GM18867 (cell line): ENCODE data around the gene CASP2.

ENCODE experiments used
- ATAC-seq: cut with Tn5 transposase; IDR thresholded peaks from one replicate; pipeline ENCODE4 v1.9.1; 2021; ENCODE audit warnings: mild to moderate bottlenecking, moderate library complexity; ENCODE audit not compliant: unreplicated experiment

CASP2 gene

DNA sequence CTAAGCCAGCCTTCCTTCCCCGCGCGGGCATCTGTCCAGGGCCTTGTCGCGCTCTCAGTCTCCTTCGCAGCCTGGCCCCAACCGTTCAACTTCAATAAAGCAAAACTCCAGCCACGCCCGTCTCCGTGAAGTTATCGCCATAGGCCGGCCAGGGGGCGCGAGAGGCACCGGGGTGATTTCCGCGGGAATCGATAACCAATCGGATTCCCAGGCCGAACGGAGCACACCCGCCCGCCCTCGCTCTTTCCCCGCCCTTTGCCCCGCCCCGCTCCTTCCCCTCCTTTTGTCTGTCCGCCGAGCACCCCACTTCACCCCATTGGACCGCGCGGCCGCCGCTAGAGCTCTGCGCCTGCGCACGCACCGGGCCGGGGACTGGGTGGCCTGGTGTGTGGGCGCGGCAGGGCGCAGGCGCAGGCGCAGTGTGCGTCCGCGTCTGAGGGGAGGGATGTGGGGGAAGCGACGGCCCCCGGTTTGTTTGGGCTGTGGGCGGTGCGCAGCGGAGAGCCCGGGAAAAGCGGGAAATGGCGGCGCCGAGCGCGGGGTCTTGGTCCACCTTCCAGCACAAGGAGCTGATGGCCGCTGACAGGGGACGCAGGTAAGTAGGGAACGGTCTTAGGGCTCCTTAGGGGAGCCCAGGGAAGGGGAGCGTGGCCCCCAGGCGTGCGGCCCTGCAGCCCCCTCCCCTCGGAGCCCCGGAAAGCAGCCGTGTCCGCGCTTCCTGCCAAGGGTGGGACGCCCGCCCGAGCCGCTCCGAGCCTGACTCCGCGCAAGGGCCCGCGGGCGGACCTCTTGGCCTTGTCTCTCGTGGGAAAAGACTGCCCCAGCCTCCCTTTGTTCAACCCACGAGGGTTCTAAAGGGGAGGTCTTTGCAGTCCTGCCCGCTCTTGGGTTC, at the start of gene CASP2:
Gene CASP2 (plus strand): TSS at position 417 of the 892 bp plus-strand sequence. CDS start 105 bp downstream, at position 522.
- peak; percentile 87 for ATAC-seq

DNA sequence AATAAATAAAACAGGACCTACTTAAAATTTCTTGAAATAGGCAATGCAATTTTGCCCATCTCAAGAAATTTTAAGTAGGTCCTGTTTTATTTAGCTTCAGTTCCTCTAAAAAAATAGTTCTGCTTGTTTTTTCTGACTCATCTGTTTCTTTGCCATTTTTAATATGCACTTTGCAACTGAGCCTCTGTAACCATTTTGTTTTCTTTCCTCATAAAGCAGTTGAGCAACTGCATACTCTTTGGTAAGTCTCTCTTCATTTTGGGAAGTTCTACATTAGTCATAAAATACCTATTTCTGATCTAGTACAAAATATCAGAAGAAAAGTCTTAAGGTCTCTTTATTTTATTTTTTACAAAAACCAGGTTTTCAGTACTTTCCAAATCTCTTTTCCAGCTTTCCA, 48.3 kb upstream of the CASP2 start:
- ATAC-seq: no peak

DNA sequence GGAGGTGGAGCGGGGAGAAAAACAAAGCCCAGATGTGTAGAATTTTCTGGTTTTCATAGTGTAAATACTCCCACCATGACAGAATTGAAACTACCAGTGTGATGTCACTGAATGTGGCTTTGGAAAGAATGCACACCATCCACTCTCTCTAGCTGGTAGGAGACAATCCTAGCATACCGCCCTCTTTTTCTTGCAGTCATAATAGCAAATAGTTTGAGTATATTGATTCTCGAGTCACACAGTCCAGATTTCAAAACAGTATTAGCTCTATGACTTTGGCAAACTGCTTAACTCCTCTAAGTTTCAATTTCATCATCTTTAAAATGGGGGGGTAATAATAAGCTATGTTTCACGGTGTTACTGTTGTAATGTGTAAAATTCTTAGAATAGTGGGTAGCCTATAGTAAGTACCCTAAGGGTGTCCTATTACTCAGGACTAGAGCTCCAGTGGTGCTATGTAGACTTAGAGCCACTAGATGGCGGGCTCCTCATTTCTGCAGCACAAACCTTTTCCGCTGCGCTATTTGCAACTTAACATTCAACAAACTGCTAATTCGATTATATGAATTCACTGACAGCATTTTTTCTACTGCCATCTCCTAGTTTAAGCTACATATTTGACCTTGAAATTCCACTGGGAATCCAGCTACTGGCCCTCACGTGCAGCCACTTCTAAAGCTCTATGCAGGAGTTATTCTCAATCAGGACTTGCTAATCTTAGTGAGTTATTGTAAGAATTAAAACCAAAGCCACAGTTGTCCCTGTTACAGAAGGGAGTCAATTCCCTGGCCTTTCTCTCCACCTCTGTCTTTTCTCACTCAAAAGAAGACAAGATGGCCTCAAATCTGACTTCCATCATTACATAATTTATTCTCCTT, 47.6 kb upstream of the CASP2 start:
- ATAC-seq: peak; percentile 94

DNA sequence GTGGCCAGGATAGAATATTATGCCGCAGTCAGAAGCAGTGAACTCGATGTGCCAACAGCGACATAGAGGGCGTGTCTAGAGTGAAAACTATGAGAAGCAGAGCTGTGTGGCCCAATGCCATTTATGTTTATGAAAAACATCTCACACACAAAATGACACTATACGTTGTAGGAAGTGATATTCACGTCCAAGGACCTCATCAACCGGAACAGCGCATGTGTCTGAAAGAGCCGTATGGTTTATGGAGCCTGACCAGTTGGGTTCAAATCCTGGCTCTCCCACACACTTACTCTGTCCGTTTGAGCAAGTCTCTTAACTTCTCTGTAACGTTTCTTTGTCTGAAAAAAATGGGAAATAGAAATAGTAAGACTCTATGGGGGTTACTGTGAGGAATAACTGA, 45.8 kb upstream of the CASP2 start:
- no peak for ATAC-seq

DNA sequence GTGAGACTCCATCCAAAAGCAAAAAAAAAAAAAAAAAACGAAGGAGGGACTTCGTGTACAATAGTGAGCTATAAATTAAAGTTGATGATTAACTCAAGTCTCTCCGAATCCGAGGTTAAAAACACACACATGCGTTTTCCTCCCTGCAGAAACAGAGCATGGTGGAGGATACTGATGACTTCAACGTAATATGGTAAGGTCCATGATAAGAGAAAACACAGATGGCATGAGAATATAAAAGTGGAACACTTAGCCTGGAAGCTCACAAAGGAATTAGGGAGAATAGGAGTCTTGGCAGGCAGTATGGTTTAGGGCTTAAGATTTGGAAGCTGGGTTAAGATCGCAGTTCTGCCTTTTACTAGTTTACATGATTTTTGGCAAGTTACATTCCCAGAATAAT, 45.0 kb upstream of the CASP2 start:
- ATAC-seq: no peak

DNA sequence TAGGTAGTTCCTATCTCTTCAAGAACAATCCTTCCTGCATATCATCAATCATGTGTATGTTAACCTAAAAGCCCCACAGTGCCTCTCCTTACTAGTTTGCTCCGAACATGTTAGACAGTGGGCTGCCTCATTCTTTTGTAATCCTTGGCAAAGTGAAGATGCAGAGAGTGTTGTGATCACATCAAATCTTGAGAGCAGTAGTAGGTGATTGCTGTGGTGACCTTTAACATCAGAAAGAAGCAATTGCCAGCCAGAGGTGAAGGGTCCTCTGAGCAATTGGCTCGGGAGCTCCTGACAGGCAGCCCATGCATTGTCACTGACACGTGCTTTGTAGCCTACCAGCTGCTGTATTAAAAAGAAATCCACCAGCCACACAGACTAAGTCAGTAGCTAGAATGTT, 44.5 kb upstream of the CASP2 start:
- ATAC-seq: no peak

DNA sequence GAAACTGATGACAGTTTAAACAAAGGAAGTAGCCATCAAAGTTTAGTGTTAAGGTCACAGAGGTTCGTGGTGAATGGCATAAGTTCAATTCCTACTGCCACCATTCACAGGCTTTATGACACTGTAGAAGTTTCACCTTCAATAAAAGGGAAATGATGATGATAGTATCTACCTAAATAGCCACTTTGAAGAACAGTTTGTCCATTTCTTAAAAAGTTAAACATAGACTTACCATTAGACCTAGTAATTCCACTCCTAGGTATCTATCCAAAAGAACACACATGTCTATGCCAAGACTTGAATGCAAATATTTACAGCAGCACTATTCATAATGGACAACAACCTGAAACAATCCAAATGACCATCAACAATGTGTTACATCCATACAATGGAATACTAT, 43.8 kb upstream of the CASP2 start:
- ATAC-seq: no peak

DNA sequence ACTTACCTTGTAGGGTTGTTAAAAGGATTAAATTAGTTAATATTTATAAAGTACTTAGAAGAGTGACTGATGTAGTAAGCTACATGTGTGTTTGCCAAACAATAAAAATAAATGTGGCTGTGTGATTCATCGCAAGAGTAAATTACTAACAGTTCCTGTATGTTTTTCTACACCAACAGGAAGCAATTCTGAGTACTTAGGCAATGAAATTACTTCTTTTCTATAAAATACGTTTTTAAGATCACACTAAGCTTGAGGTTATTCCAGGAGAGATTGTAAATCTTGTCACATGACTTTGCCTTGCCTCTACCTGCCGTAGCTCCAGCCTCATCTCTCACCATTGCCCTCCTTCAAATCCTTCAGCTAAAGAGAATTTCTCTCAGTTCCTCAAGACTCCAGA, 43.0 kb upstream of the CASP2 start:
- no peak for ATAC-seq

DNA sequence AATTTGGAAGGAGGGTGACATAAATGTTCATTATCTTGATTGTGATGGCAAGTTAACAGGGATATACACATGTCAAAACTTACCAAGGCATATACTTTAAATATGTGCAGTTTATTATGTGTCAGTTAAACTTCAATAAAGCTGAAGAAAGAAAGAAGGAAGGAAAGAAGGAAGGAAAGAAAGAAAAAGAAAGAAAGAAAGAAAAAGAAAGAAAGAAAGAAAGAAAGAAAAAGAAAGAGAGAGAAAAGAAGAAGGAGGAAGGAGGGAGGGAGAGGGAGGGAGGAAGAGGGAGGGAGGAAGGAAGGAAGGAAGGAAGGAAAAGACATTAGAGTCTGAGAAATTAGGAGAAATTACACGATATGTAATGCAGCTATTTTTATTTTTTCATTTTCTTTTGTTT, 40.8 kb upstream of the CASP2 start:
- ATAC-seq: no peak

DNA sequence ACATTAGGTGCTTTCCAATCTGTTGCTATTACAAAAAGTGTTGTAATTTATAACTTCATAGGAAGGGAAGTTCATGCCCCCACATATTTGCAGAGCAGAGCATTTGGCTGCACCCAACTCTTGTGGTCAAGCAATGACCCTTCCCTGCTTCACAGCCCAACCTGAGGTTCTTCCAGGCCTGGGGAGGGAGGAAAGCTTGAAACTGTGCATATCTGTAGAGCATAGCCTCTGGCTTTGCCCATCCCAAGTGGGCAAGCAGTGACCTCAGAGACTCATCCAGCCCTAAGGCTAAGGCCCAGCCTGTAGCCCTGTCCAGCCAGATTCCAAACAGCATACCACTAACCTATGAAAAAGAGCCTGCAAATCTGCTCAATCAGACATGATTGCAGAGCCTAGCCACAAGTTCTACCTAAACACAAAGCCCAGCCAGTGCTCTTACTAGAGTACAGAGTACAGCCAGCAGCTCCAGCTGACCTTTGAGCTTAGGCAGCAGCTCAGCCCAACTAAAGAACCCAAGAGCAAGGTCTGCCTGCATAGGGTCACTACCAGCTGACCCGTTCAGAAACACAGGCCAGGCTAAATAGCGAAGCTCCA, 39.3 kb upstream of the CASP2 start:
- ATAC-seq: no peak

DNA sequence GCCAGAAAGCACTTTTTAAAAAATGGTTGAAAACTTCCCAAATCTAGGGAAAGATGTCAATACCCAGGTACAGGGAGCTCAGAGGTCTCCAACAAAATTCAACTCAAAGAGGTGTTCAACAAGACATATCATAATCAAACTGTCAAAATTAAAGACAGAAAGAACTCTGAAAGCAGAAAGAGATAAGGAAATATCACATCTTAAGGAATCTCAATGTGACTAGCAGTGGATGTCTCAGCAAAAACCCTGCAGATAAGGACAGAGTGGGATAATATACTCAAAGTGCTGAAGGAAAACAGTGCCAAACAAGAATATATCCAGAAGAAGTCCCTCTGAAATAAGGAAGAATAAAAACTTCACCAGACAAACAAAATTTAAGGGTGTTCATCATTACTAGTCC, 38.0 kb upstream of the CASP2 start:
- no peak for ATAC-seq

DNA sequence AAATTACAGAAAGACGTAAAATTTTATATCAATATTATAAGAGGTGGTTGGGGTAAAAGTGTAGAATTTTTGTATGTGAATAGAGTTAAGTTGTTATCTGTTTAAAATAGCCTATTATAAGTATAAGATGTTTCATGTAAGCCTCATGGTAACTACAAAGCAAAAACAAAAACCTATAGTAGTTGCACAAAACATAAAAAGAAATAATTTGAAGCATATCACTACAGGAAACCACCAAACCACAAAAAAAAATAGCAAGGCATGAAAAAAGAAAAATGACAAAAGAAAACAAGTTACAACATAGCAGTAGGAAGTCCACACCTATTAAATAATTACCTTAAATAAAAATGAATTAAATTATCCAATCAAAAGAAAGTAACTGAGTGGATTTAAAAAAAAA, 37.3 kb upstream of the CASP2 start:
- ATAC-seq: no peak

DNA sequence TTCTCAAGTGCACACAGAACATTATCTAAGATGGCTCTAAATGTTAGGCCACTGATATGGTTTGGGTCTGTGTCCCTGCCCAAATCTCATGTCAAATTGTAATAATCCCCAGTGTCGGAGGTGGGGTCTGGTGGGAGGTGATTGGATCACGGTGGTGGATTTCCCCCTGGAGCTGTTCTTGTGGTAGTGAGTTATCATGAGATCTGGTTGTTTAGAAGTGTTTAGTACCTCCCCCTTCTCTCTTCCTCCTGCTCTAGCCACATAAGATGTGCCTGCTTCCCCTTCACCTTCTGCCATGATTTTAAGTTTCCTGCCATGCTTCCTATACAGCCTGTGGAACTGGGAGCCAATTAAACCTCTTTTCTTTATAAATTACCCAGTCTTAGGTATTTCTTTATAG, 36.1 kb upstream of the CASP2 start:
- ATAC-seq: no peak

DNA sequence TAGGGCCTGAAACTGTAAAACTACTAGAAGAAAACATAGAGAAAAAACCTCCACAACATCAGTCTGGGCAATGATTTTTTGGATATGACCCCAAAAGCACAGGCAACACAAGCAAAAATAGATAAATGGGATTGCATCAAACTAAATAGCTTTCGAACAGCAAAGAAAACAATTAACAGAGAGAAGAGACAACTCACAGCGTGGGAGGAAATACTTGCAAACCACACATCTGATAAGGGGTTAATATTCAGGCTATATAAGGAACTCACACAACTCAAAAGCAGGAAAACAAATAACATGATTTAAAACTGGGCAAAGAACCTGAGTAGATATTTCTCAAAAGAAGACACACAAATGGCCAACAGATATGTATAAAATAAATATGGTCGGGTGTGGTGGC, 32.6 kb upstream of the CASP2 start:
- no peak for ATAC-seq

DNA sequence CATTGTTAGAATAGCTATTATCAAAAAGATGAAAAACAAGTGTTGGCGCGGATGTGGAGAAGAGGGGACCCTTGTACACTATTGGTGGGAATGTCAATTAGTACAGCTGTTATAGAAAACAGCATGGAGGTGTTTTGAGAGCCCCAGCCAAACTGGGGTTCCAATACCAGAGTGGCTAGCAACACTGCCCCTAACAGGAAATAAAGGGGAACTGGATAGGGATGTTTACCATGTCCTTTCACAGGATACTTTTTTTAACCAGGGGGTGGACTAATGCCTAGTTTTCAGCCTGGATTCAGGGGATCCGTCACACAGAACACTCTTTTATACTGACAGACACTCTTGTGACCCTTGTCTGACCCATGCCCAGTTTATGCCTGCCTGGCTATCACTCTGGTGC, 31.8 kb upstream of the CASP2 start:
- ATAC-seq: peak; percentile 13

DNA sequence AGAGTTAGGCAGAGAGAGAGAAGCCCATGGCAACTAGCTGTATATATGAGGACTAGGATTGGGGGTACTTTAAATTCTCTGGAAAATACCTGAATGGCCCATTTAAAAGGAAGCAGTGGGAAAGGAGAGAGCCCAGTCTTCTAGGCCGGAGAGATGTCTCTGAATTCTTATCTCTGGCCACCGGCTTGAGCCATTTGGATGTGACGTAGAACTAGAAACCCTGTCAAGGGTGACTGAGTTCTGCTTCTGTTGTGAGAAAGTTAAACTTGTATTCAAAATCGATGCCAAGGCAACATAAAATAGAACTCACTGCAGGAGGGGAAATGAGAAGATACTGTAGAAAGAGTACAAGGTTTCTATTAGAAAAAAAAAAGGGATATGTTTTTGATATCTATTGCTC, 31.2 kb upstream of the CASP2 start:
- ATAC-seq: peak; percentile 87

DNA sequence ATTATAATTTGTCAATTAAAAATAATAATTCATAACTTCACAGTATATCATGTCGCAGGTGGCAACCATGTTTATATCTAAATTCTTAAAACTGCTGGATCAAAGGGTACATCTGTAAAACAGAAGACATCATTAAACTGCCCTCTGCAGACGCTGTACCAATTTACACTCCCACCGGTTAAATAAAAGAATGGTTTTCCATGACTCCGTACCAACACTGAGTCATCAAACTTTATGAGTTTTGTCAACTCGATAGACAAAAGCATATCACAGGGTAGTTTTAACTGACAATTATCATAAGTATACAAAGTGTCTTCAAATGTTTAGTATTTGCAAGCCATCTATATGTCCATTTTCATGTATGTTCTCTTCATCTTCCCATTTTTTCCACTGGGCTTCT, 30.6 kb upstream of the CASP2 start:
- no peak for ATAC-seq

DNA sequence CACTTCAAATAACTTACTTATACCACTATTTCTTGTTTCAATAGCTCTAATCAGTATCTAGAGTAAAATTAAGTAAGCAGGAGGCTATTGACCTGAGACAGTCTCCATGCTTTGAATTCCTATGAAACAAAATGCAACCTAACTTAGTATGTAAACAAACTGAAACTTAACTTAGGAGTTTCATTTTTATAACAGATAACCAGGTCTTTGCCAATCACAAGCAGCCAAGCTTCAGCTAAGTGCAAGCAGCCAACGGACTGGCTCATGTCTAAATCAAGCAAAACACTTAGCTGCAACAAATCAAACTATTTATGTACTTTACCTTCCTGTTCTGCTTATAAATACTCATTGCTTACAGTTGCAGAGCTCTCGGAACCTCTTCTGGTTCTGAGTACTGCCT, 29.3 kb upstream of the CASP2 start:
- ATAC-seq: peak; percentile 45

DNA sequence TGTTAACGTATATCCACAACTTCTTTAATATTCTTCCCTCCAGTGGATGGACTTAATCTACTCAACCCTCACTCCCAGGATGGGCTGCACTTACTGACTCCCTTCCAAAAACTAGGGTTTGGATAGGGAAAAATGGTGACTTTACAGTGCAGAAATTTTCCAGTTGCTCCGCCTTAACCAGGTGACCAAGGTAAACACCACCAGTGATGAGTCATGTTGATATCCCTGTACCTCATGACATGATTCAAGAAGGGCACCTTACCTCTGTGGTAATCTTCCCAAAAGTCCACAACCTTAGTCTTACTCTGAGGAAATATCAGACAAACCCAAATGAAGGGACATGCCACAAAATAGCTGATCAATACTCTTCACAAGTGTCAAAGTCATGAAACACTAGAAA, 28.4 kb upstream of the CASP2 start:
- ATAC-seq: no peak

DNA sequence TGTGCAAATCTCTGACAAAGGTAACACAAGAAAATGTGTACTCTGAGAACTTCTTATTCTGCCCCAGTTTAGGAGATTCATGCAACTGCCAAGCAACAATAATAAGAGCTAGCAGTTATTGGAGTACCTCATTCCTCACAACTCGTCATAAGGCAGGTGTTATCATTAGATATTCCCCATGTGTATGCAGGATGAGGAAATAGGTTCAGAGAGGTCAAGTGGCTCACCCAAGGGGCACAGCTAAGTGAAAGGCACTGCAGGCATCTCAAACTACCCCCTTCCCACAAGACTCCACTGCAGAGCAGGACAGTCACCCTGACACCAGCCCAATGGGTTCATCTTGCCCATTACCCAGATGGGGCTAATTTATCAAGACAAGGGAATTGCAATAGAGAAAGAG, 26.2 kb upstream of the CASP2 start:
- no peak for ATAC-seq
